ENCODE measurements around the gene ZACN.

The ZACN gene

GRCh38 chr17:76048711-76049110 is 30.3 kb upstream of the ZACN start:
- TF ChIP-seq, protein P1, sequence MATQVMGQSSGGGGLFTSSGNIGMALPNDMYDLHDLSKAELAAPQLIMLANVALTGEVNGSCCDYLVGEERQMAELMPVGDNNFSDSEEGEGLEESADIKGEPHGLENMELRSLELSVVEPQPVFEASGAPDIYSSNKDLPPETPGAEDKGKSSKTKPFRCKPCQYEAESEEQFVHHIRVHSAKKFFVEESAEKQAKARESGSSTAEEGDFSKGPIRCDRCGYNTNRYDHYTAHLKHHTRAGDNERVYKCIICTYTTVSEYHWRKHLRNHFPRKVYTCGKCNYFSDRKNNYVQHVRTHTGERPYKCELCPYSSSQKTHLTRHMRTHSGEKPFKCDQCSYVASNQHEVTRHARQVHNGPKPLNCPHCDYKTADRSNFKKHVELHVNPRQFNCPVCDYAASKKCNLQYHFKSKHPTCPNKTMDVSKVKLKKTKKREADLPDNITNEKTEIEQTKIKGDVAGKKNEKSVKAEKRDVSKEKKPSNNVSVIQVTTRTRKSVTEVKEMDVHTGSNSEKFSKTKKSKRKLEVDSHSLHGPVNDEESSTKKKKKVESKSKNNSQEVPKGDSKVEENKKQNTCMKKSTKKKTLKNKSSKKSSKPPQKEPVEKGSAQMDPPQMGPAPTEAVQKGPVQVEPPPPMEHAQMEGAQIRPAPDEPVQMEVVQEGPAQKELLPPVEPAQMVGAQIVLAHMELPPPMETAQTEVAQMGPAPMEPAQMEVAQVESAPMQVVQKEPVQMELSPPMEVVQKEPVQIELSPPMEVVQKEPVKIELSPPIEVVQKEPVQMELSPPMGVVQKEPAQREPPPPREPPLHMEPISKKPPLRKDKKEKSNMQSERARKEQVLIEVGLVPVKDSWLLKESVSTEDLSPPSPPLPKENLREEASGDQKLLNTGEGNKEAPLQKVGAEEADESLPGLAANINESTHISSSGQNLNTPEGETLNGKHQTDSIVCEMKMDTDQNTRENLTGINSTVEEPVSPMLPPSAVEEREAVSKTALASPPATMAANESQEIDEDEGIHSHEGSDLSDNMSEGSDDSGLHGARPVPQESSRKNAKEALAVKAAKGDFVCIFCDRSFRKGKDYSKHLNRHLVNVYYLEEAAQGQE (IDR thresholded peaks at IDR 0.05; ENCODE audit: low read depth), result no peak
- TF ChIP-seq YY1 (IDR thresholded peaks at IDR 0.05; ENCODE audit: low read depth) (no peak), TEAD4 (IDR thresholded peaks at IDR 0.05) (no peak), TAF1 (IDR thresholded peaks at IDR 0.05; ENCODE audit: low read depth) (no peak), EP300 (IDR thresholded peaks at IDR 0.05; ENCODE audit: borderline replicate concordance) (no peak), CEBPB (IDR thresholded peaks at IDR 0.05) (no peak), FOXM1 (IDR thresholded peaks at IDR 0.05; ENCODE audit: borderline replicate concordance, low read depth) (no peak), TCF12 (IDR thresholded peaks at IDR 0.05; ENCODE audit: low read depth) (no peak), MAX (IDR thresholded peaks at IDR 0.05) (no peak), EGR1 (IDR thresholded peaks at IDR 0.05) (no peak), CREB1 (IDR thresholded peaks at IDR 0.05; ENCODE audit: low read depth) (no peak), ZBTB7A (IDR thresholded peaks at IDR 0.05; ENCODE audit: low read depth) (no peak), USF1 (IDR thresholded peaks at IDR 0.05) (no peak), NFIC (IDR thresholded peaks at IDR 0.05) (no peak)

- TF ChIP-seq, protein P1 (IDR thresholded peaks at IDR 0.05; ENCODE audit: low read depth), result no peak
- TF ChIP-seq YY1 (IDR thresholded peaks at IDR 0.05; ENCODE audit: low read depth) (no peak), FOXM1 (IDR thresholded peaks at IDR 0.05; ENCODE audit: borderline replicate concordance, low read depth) (no peak), TAF1 (IDR thresholded peaks at IDR 0.05; ENCODE audit: low read depth) (no peak), CEBPB (IDR thresholded peaks at IDR 0.05) (no peak), NFIC (IDR thresholded peaks at IDR 0.05) (no peak)
Observed at GRCh38 chr17:76049239-76049638, 29.7 kb upstream of the ZACN start.

DNA sequence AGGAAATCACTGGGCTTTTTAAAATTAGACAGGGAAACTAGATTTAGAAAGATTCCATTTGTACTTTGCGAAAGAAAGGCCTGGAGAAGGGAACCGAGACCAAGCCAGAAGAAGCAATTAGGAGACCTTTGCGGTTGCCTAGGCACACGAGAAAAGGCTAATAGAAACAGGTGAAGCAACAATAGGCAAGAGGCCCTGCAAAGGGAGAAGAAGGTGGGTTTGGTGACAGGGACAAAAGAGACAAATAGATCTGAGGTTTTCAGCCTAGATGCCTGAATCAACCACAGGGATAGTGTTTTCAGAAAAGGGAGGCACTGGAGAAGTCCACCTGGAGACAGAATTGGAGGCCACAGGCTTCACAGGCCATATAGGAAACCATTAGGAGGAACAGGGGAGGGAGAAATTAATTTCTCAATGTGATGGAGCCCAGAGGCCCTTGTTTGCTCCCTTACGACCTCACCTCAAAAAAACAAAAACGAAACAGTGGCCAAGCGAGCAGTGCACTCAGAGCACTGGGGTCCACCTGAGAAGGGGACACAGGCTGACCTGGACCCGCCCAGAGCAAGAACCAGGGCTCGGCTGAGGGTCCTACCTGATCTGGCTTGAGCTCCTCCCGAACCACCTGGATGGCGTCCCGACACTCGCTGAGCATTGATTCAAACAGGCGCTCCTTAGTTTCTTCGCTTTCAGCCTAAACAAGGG is 29.0 kb upstream of the ZACN start:
- TF ChIP-seq FOXM1 (IDR thresholded peaks at IDR 0.05; ENCODE audit: borderline replicate concordance, low read depth), result no peak
- no peak for TF ChIP-seq YY1 (IDR thresholded peaks at IDR 0.05; ENCODE audit: low read depth)
- TF ChIP-seq RAD21 (IDR thresholded peaks at IDR 0.05; ENCODE audit: low read depth), result no peak
- no peak for TF ChIP-seq ZBTB7A (IDR thresholded peaks at IDR 0.05; ENCODE audit: low read depth)
- no peak for TF ChIP-seq MAX (IDR thresholded peaks at IDR 0.05)
- TF ChIP-seq EP300 (IDR thresholded peaks at IDR 0.05; ENCODE audit: borderline replicate concordance), result no peak
- TF ChIP-seq, protein P1 (IDR thresholded peaks at IDR 0.05; ENCODE audit: low read depth), result no peak
- no peak for TF ChIP-seq NFIC (IDR thresholded peaks at IDR 0.05)
- TF ChIP-seq EGR1 (IDR thresholded peaks at IDR 0.05), result no peak
- TF ChIP-seq USF1 (IDR thresholded peaks at IDR 0.05), result no peak
- TF ChIP-seq TCF12 (IDR thresholded peaks at IDR 0.05; ENCODE audit: low read depth), result no peak
- no peak for TF ChIP-seq TEAD4 (IDR thresholded peaks at IDR 0.05)

GRCh38 chr17:76050538-76051467 is 28.2 kb upstream of the ZACN start:
- TF ChIP-seq RAD21 (IDR thresholded peaks at IDR 0.05; ENCODE audit: low read depth), result no peak
